ENCODE data around the gene KDM4C.

KDM4C gene

DNA sequence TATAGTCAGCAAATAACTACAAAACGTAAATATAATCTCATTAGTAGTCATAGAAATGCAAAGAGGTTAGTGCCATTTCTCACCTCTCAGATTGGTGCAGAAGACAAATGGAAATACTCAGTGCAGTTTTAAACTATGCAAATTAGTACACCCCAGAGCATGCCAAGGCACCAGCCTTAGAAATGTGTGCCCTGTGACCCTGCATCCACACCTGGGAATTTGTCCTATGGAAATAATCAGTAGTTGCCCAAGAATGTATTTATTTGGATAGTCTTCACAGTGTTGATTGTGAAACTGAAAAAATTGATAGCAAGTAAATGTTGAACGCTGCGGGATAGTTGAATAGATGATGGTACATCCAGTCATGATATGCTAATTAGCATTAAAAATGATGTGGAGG is 152.7 kb downstream of the KDM4C start:
- DNase-seq (ENCODE audit: low read depth, low spot score), result no peak
- CTCF ChIA-PET, result interaction anchor here (1.0 to 2.6 kb wide), 13 partner anchors 8 to 624 kb away, joined by 3 to 22 read pairs (median 6); no protein-coding TSS in a partner anchor
- POLR2A ChIA-PET, result no interaction called here
- TF ChIP-seq, protein P1, sequence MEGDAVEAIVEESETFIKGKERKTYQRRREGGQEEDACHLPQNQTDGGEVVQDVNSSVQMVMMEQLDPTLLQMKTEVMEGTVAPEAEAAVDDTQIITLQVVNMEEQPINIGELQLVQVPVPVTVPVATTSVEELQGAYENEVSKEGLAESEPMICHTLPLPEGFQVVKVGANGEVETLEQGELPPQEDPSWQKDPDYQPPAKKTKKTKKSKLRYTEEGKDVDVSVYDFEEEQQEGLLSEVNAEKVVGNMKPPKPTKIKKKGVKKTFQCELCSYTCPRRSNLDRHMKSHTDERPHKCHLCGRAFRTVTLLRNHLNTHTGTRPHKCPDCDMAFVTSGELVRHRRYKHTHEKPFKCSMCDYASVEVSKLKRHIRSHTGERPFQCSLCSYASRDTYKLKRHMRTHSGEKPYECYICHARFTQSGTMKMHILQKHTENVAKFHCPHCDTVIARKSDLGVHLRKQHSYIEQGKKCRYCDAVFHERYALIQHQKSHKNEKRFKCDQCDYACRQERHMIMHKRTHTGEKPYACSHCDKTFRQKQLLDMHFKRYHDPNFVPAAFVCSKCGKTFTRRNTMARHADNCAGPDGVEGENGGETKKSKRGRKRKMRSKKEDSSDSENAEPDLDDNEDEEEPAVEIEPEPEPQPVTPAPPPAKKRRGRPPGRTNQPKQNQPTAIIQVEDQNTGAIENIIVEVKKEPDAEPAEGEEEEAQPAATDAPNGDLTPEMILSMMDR (IDR thresholded peaks at IDR 0.05; ENCODE audit: insufficient read depth, low read length, missing control alignments), result no peak
- H3K4me3 ChIP-seq (ENCODE audit: low read depth, low read length), result no peak overlapping the region

DNA sequence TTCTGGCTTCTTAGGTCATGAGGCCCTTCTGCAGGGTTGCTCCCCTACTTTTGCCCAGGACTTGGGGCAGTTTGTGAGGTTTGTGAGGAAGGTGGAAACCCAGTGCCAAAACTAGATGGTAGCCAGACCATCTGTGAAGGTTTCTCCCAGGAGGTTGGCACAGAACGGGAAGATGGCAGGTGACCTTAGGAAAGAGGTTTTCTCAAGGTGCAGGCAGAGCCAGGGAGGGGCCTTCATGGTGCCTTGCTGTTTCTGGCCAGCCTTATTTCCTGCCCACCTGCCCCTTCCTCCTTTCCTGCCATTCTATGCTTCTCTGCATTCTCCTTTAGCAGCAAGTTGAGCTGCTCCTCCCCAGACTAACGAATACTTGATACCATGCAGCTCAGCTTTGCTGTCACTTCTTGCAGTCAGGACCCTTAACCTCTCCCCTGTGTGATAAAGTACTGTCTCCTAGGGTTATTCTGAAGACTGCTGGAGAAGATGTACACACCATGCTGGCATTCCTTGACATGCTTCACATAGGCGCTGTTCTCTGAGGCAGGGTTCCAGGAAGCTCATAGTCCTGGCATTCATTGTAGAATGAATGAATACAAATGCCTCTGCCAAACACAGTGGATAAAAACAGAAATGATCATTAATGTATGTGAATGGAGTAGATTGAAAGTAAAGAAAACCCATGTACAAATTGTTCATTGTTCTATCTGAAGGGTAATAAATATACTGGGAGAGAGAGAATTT is 154.3 kb downstream of the KDM4C start:
- ChIA-PET POLR2A (no interaction called here), CTCF (interaction anchor here (1.0 to 1.9 kb wide), 2 partner anchors 16 to 85 kb away, joined by 4 to 9 read pairs; no protein-coding TSS in a partner anchor)
- no peak for DNase-seq (ENCODE audit: low read depth, low spot score)
- TF ChIP-seq, protein P1 (IDR thresholded peaks at IDR 0.05; ENCODE audit: insufficient read depth, low read length, missing control alignments), result no peak
- H3K4me3 ChIP-seq (ENCODE audit: low read depth, low read length), result no peak overlapping the region

DNA sequence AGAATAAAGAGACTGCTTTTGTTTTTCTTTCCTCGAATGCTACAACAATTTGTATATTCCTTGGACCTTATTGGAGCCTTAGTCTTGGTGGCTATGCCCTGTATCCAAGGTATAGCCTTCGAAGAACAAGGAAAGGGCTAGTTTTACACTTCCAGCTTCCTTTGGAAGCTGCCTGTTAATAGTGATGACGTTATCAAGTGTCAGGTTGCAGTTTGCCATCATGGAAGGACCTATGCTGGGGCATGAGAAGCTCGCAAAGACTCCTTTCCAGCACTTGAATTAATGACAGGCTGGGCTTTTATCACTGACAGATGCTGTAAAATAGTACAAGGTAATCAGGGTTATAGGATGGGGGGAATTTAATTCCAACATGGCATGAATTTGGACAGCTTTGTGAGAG is 157.9 kb downstream of the KDM4C start:
- H3K4me3 ChIP-seq (ENCODE audit: low read depth, low read length), result no peak overlapping the region
- ChIA-PET CTCF (interaction anchor here (1.1 to 1.3 kb wide), 2 partner anchors 9 to 88 kb away, joined by 3 read pairs; no protein-coding TSS in a partner anchor), POLR2A (no interaction called here)
- DNase-seq (ENCODE audit: low read depth, low spot score), result no peak
- TF ChIP-seq, protein P1 (IDR thresholded peaks at IDR 0.05; ENCODE audit: insufficient read depth, low read length, missing control alignments), result no peak

DNA sequence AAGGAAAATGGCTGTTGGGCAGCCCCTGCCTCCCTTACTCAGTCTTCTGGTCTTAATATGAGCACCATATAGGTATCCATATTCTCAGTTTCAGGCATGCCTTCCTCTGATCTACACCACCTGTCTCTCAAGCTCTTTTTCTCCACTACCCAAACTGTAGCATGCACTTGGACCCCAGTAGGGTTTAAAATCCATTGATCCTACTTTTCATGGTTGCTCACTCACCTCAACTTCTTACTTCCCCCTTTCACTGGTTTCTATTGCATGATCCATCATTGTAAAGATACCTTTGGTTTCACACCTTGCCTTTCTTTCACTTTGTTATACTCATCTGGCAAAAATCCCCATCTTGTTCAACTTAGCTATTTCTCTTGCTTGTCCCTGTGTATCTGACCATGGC is 159.4 kb downstream of the KDM4C start:
- CTCF ChIA-PET, result no interaction called here
- DNase-seq (ENCODE audit: low read depth, low spot score), result no peak
- TF ChIP-seq, protein P1 (IDR thresholded peaks at IDR 0.05; ENCODE audit: insufficient read depth, low read length, missing control alignments), result no peak
- H3K4me3 ChIP-seq (ENCODE audit: low read depth, low read length), result no peak overlapping the region
- POLR2A ChIA-PET, result no interaction called here

DNA sequence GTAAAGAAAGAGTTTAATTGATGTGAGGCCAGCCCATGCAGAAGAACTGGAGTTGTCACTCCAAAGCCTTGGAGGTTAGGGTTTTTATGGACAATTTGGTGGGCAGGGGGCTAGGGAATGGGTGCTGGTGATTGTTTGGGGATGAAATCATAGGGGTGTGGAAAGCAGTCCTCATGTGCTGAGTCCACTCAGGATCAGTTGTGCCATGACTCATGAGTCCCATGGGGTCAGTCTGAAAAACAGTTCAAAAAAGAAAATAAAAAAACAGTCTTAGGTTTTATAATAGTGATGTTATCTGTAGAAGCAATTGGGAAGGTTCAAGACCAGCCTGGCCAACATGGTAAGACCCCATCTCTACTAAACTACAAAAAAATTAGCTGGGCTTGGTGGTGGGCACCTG is 162.3 kb downstream of the KDM4C start:
- DNase-seq (ENCODE audit: low read depth, low spot score), result no peak
- H3K4me3 ChIP-seq (ENCODE audit: low read depth, low read length), result no peak overlapping the region
- POLR2A ChIA-PET, result no interaction called here
- CTCF ChIA-PET, result no interaction called here
- TF ChIP-seq, protein P1 (IDR thresholded peaks at IDR 0.05; ENCODE audit: insufficient read depth, low read length, missing control alignments), result no peak

DNA sequence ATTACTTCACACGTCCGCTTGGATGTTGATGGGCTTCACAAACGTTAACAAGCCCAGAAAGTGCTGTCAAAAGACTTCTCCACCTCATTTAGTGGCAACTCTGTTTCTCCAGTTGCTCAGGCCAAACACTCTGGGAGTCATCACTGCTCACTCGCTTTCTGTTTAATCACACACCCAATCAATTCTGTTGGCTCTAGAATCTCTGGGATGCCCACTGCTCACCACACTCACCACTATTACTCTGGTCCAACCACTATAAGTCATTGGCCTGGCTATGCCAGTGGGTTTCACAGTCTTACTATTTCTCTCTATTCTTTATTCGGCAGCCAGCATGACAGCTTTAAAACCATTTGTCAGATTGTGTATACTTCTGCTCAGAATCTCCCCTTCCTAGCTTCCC is 163.5 kb downstream of the KDM4C start:
- ChIA-PET CTCF (no interaction called here), POLR2A (no interaction called here)
- TF ChIP-seq, protein P1 (IDR thresholded peaks at IDR 0.05; ENCODE audit: insufficient read depth, low read length, missing control alignments), result no peak
- no peak for DNase-seq (ENCODE audit: low read depth, low spot score)
- H3K4me3 ChIP-seq (ENCODE audit: low read depth, low read length), result no peak overlapping the region

Data from AG04449 (cell line).